Upper lobe of left lung (tissue), 4 donors: Measurements from ENCODE around the gene ZBTB14.

Source experiments
- EP300 ChIP-seq, 4 donors: sonication (generic); formaldehyde crosslinking; IDR thresholded peaks; one replicate each; pipeline ENCODE4 v1.5.1; 2017; ENCODE audit warnings: antibody characterized with exemption in 4 of 4, control low read depth in 2 of 4
- TF ChIP-seq, protein P1 (sequence below), 6 experiments: fragments of 450-650 bp in 4 of 6; fragments of 200-600 bp in 2 of 6; sonication (generic) in 2 of 6; IDR thresholded peaks; one replicate each; pipeline ENCODE4 v1.5.1; 2016 to 2019; ENCODE audit warnings: antibody characterized with exemption in 6 of 6

DNA sequence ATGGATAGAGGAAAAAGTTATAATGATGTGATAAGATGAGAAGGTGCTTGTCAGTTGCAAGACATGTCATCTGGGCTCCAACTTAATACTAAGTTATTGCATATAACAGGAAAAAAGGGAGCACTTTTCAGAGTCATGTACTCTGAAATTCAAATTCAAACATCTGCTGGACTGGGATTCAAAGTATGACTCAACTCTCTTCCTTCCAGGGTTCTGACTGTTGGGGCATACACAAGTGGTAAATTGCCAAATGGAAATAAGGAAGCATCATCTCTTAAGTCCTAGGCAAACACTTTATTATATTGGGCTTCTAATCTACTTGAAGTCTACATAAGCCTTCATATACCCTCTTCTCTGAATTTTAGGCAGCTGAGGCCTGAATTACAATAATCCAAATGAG is 44.9 kb downstream of the ZBTB14 start:
- no peak for TF ChIP-seq EP300 (IDR thresholded peaks at IDR 0.05)
- TF ChIP-seq, protein P1, sequence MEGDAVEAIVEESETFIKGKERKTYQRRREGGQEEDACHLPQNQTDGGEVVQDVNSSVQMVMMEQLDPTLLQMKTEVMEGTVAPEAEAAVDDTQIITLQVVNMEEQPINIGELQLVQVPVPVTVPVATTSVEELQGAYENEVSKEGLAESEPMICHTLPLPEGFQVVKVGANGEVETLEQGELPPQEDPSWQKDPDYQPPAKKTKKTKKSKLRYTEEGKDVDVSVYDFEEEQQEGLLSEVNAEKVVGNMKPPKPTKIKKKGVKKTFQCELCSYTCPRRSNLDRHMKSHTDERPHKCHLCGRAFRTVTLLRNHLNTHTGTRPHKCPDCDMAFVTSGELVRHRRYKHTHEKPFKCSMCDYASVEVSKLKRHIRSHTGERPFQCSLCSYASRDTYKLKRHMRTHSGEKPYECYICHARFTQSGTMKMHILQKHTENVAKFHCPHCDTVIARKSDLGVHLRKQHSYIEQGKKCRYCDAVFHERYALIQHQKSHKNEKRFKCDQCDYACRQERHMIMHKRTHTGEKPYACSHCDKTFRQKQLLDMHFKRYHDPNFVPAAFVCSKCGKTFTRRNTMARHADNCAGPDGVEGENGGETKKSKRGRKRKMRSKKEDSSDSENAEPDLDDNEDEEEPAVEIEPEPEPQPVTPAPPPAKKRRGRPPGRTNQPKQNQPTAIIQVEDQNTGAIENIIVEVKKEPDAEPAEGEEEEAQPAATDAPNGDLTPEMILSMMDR (IDR thresholded peaks at IDR 0.05), result no peak
